Activated effector memory CD4-positive, alpha-beta T cell treated with anti-CD3 and anti-CD28 coated beads, Interleukin-2, amount 50 U/mL, for 16 hours (primary cell): Measurements from ENCODE around the gene KLHL22.
A peak's percentile ranks its signal among the peaks of the same experiment; 100 is the strongest.
"Not testable (repeated sequence)": the region's sequence is repeated elsewhere in the genome, so short reads cannot be mapped to it uniquely, and the experiment has no call there.

Experiments
- DNase-seq: peaks from one replicate; pipeline ENCODE4 v3.0.0-alpha.2; 2020

KLHL22 gene

DNA sequence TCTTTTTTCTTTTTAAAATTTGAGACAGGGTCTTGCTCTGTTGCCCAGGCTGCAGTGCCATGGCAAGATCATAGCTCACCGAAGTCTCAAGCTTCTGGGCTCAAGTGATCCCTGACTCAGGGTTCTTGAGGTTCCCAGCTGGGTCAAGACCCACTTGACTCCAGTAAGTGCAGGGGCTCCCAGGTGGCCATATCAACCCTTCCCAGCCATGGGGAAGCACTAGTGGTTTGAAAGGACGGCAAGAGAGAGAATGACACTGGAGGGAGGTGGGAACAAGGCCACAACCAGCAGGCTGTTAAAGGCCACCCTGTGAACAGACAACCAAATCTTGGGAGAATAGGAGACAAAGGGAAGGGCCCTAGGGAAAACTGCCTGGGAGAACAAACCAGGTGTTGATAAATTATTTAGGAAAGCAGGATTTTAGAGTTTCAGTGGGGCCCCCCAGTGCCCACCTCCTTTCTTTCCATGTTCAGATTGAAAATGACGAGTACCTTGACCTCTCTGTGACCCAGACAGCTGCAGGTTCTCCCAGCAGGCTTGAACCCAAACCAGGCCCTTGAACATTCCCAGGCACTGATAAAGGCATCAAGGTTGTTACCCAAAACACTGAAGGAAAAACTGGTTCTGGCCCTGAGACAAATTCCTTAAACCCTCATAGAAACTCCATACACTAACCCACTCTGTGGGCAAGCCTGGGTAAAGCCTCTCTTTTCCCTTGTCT, 28.8 kb downstream of the KLHL22 start:
- DNase-seq, result no peak

DNA sequence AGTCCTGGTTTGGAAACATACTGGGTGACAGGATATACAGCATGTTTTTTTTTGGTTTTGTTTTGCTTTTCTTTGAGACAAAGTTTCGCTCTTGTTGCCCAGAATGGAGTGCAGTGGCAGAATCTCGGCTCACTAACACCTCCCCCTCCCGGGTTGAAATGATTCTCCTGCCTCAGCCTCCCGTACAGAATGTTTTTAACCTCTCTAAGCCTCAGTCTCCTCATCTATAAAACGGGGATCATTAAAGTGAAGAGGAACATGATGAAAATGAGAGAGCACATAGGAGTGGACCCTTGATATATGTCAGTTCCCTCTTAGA, 29.9 kb downstream of the KLHL22 start:
- no peak for DNase-seq

GRCh38 chr22:20464912-20465758, 30.5 kb downstream of the KLHL22 start:
- no peak for DNase-seq

- DNase-seq, result peak; percentile 85
These were observed 31.4 kb downstream of the KLHL22 start for GRCh38 chr22:20464096-20464614.

GRCh38 chr22:20463324-20464095, 32.1 kb downstream of the KLHL22 start:
- peak; percentile 68 for DNase-seq

DNA sequence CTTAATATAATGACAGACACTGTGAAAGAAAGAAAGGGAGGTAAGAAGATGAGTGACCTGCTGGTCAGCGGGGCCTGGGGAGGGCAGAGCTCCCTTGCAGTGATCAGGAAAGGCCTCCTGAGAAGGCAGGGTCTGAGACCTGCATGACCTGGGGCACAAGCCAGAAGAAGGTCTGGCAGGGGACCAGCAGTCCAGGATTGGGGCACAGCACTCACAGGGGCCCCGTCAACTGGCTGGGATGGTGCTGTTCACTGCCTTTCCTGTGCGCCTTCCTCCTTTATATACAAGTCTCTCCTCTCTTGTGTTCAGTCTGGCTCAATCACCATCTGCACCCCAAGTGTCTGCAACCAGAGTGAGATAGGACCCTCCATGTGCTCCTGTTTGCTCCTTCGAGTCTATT, 35.7 kb downstream of the KLHL22 start:
- DNase-seq, result no peak

DNA sequence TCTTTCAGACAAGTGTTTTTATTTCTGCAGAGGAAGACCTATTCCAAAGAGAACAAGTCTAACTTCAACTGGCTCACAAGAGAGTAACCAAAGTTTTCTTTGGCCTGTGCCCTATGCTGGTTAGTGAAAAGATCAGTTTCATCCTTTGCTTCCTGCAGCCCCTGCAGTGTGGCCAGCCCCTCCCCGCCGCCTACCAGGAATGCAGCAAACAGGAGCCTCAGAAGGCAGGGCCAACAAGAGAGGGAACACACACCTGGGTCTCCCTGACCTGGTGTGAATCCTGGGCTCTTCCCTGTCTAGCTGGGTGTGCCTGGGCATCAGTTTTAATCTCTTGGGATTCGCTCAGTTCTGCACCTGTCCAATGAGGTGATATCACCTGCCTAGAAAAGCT, 36.4 kb downstream of the KLHL22 start:
- DNase-seq, result no peak

DNA sequence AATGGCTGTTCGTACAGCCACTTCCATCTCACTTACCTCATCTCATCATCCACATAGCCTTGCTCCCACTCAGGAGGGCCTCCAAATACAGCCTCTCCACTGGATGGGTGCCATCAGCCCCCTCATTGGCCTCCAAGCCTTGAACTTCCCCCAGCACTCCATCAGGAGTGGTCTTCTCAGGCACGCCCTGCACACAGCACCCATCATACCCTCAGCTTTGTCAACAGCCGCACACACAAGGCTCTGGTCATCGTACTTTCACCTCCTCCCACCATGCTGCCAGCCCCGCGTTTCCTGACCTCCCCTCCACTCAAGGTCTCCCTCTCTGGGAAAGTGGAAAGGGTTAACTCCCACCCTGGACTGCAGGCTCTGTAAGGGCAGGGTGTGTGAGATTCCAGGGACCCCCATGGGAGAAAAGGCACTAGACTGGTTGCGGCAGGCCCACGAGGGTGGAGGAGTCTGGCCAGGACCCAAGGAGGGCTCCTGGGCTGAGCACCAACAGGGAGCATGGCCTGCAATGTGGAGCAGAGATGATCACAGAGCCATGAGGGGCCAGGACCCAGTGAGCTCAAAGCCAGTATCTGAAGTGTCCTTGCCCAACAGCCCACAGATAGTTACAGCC, 37.0 kb downstream of the KLHL22 start:
- no peak for DNase-seq

- no peak for DNase-seq
These were observed 37.9 kb downstream of the KLHL22 start for GRCh38 chr22:20457506-20458240.

GRCh38 chr22:20456722-20457076, 38.9 kb downstream of the KLHL22 start:
- DNase-seq, result no peak

GRCh38 chr22:20456064-20456721, 39.4 kb downstream of the KLHL22 start:
- DNase-seq, result peak; percentile 90

- DNase-seq, result no peak
These were observed 39.9 kb downstream of the KLHL22 start for GRCh38 chr22:20455709-20456063.

DNA sequence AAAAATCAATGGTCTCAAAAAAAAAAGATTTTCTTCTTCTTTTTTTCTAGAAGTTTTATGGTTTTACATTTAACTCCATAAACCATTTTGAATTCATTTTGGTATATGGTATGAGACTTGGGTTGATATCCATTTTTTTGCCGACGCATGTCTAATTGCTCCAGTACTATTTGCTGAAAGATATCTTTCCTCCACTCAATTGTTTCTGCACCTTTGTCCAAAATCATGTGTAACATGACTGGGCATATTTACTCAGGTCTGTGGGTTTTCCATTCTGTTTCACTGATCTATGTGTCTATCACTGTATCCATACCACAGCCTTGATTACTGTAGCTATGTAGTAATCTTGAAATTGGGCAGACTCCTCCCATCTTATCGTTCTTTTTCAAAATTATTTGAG, 42.4 kb downstream of the KLHL22 start:
- no peak for DNase-seq

DNA sequence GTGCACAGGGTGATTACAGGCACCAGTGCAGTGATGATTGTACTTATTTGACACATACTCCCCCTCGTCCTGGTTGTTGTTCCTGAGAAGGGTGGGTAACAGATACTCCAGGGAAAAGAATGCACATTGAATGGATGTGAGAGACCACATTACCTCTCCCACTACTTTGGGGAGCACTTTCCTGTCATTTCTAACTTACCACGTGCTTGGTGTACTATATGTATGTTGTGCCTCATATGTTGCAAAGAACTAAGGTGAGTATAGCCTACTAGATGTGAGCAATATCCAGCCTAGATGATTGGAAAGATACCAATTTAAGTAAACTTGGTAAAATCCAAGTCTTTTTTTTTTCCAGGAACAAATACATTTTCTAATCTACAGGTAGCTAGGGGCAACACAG, 43.7 kb downstream of the KLHL22 start:
- no peak for DNase-seq

DNA sequence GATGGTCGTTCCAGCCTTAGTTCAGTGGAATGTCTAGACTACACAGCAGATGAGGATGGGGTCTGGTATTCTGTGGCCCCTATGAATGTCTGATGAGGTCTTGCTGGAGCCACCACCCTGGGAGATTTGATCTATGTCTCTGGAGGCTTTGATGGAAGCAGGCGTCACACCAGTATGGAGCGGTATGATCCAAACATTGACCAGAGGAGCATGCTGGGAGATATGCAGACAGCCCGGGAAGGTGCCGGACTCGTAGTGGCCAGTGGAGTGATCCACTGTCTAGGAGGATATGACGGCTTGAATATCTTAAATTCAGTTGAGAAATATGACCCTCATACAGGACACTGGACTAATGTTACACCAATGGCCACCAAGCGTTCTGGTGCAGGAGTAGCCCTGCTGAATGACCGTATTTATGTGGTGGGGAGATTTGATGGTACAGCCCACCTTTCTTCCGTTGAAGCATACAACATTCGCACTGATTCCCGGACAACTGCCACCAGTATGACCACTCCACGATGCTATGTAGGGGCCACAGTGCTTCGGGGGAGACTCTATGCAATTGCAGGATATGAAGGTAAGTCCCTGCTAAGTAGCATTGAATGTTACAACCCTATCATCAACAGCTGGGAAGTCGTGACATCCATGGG, 44.3 kb downstream of the KLHL22 start:
- DNase-seq, result not testable (repeated sequence)

DNA sequence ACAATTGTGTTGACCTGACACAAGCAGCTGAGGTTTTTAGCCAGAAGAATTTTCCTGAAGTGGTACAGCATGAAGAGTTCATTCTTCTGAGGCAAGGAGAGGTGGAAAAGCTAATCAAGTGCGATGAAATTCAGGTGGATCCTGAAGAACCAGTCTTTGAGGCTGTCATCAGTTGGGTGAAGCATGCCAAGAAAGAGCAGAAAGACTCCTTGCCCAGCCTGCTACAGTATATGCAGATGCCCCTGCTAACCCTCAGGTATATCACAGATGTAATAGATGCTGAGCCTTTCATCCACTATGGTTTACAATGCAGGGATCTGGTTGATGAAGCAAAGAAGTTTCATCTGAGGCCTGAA, 45.1 kb downstream of the KLHL22 start:
- DNase-seq, result no peak

GRCh38 chr22:20449819-20450550, 45.6 kb downstream of the KLHL22 start:
- no peak for DNase-seq

- DNase-seq, result no peak
These were observed 47.0 kb downstream of the KLHL22 start for GRCh38 chr22:20448630-20449029.

DNA sequence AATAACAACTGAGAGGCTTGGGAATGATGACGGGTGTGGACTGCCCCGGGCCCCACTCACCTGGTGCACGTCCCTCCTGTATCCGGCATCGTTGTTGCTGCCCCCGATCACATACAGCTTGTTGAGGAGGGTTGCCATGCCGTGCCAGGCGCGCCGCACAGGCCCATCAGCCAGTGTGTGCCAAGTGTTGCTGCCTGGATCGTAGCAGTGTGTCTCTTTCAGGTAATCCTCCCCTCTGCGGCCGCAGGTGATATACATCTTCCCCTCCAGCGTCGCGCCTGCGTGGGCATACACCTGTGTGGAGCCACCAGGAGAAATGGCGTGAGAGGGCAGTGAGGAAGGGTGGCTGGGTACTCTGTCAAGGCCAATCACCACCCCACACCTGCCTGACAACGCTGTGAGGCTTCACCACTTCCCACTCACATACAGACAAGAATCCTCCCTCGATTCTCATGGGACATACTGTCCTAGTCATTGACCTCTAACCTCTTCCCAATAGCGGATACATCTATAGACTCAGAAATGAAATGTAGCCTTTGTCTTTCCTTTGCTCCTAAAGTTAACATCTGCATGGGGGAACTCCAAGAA, 49.1 kb downstream of the KLHL22 start:
- DNase-seq, result peak; percentile 24

- peak; percentile 39 for DNase-seq
These were observed 51.3 kb downstream of the KLHL22 start for GRCh38 chr22:20444325-20444724.
